ENCODE data around the gene PCNX3. TPM values are rescaled to one million over a fixed set of nuclear protein-coding genes. Genes with fewer than 3 reads are reported as not detected.

PCNX3 gene
- total and polyA plus RNA-seq, 2 of the 13 experiments (the other 11 are each of a cell fraction or from before 2014, with no cell fraction given): 16.2 to 23.0 TPM

- TF ChIP-seq MTERF4 (CRISPR knock-in tag; IDR thresholded peaks at IDR 0.05): no peak
- TF ChIP-seq ZFP1 (CRISPR knock-in tag; IDR thresholded peaks at IDR 0.05): no peak
- no peak for TF ChIP-seq ZNF142 (CRISPR knock-in tag; IDR thresholded peaks at IDR 0.05)
- TF ChIP-seq ZNF260 (CRISPR knock-in tag; IDR thresholded peaks at IDR 0.05; ENCODE audit: borderline replicate concordance, low read depth): no peak
- no peak for TF ChIP-seq ZNF781 (CRISPR knock-in tag; IDR thresholded peaks at IDR 0.05; ENCODE audit: borderline replicate concordance, not compliant biosample characterization)
- no peak for TF ChIP-seq ZNF160 (CRISPR knock-in tag; IDR thresholded peaks at IDR 0.05)
- no peak for TF ChIP-seq NFATC3 (CRISPR knock-in tag; IDR thresholded peaks at IDR 0.05)
- TF ChIP-seq ZNF891 (CRISPR knock-in tag; IDR thresholded peaks at IDR 0.05): no peak
- no peak for TF ChIP-seq MYNN (CRISPR knock-in tag; IDR thresholded peaks at IDR 0.05; ENCODE audit: low read depth)
- no peak for TF ChIP-seq ZFP36L2 (CRISPR knock-in tag; IDR thresholded peaks at IDR 0.05)
- TF ChIP-seq SP140L (CRISPR knock-in tag; IDR thresholded peaks at IDR 0.05; ENCODE audit: borderline replicate concordance): no peak
Observed at GRCh38 chr11:65610404-65610803, 5.2 kb upstream of the PCNX3 start (continued).
